Kidney (tissue), 14 donors: ENCODE results near the gene SGCD. TPM values are rescaled to one million over a fixed set of nuclear protein-coding genes. Genes with fewer than 3 reads are reported as not detected.

Source experiments
- DNase-seq, 5 donors: peaks; one replicate each; pipeline ENCODE4 v3.0.0-alpha.2; 2013 to 2020
- FAIRE-seq: peaks from 2 replicates; lab custom pipeline; 2012; peaks lifted over from hg19 to GRCh38; lab: Jason Lieb, UNC
- H3K27ac ChIP-seq, 2 donors: one replicate each; pipeline ENCODE4 v1.7.0; 2013; ENCODE audit warnings: low read depth in 2 of 2, low read length in 2 of 2, inconsistent platforms in 1 of 2
- H3K27me3 ChIP-seq: one replicate; pipeline ENCODE4 v1.7.1; 2013; ENCODE audit warnings: low read length, inconsistent platforms; ENCODE audit not compliant: control insufficient read depth, insufficient read depth
- H3K36me3 ChIP-seq, 3 donors: one replicate each; pipeline versions ENCODE4 v1.7.0 to v1.7.1; 2013; ENCODE audit warnings: low read length in 3 of 3, control low read depth in 1 of 3, inconsistent platforms in 1 of 3; ENCODE audit not compliant: insufficient read depth in 3 of 3, control insufficient read depth in 2 of 3
- H3K4me1 ChIP-seq, 3 donors: one replicate each; pipeline versions ENCODE4 v1.7.0 to v1.7.1; 2013; ENCODE audit warnings: low read length in 3 of 3, inconsistent platforms in 1 of 3, low read depth in 1 of 3; ENCODE audit not compliant: control insufficient read depth in 2 of 3, insufficient read depth in 2 of 3
- H3K4me3 ChIP-seq, 3 donors: one replicate each; pipeline versions ENCODE4 v1.7.0 to v1.8.1; 2013; ENCODE audit warnings: low read length in 3 of 3, control low read depth in 1 of 3, inconsistent platforms in 1 of 3
- H3K9ac ChIP-seq, 3 donors: one replicate each; pipeline versions ENCODE4 v1.7.0 to v1.7.1; 2013; ENCODE audit warnings: low read length in 3 of 3, control low read depth in 1 of 3, inconsistent platforms in 1 of 3
- H3K9me3 ChIP-seq, 3 donors: one replicate each; pipeline versions ENCODE4 v1.7.0 to v1.7.1; 2013; ENCODE audit warnings: low read length in 3 of 3, control low read depth in 1 of 3, inconsistent platforms in 1 of 3; ENCODE audit not compliant: control insufficient read depth in 2 of 3, insufficient read depth in 1 of 3
- CTCF ChIP-seq: IDR thresholded peaks from 3 replicates; pipeline ENCODE4 v1.5.1; 2012; ENCODE audit warnings: mild to moderate bottlenecking, moderate library complexity, borderline replicate concordance; ENCODE audit not compliant: insufficient read depth; ENCODE audit errors: extremely low read depth
- intact Hi-C: fragments of 100-400 bp; cut with DNase I; formaldehyde crosslinking; loops from one replicate; pipeline ENCODE4 v1.11.1; 2022
- polyA plus RNA-seq: library from polyadenylated mRNA; stranded (reverse); fragments of 350-450 nt; fragmentation: Illumina TruSeq; extraction: RNeasy Lipid Tissue Mini Kit (QIAGEN cat#74804); gene quantifications from one replicate; pipeline ENCODE4 v1.2.3, GENCODE V29; 2014; ENCODE audit warnings: low read depth, low replicate concordance; ENCODE audit not compliant: insufficient read depth
- total RNA-seq: library from RNA; stranded (reverse); fragmentation: NEBNext Ultra II Directional; extraction: Animal tissue kit (Norgen Biotek cat#: 25700); gene quantifications from one replicate; pipeline ENCODE4 v1.2.1, GENCODE V29; 2021
- donor health status: control.
- donor health status: control.
- donor health status: control.
- donor health status: control.
- donor health status: control.
- donor health status: DM: yes; HTN: yes; CAD: no.
- donor health status: Normal renal cell carcinoma (clear cell type).

SGCD gene
- total and polyA plus RNA-seq, 2 donors from 2014 or later: 0.99 to 2.7 TPM

- H3K4me3 ChIP-seq: no peak overlapping the region
- no peak overlapping the region for H3K27ac ChIP-seq
- DNase-seq (no peak), FAIRE-seq (no peak)
- no peak for TF ChIP-seq CTCF
- H3K27me3 ChIP-seq: no peaks in the 10 kb centered on the region
- H3K4me1 ChIP-seq: peaks cover 0 to 2% (median 0%) of the 10 kb centered on the region in 3 donors
- no peaks in the 10 kb centered on the region for H3K36me3 ChIP-seq
- H3K9me3 ChIP-seq: no peaks in the 10 kb centered on the region
- no peak overlapping the region for H3K9ac ChIP-seq
- intact Hi-C loops: no loop called here
Observed at GRCh38 chr5:156715287-156715686, 388.3 kb downstream of the SGCD start.

GRCh38 chr5:156716591-156717380 lies 389.8 kb downstream of the SGCD start:
- intact Hi-C loops: no loop called here
- no peak overlapping the region for H3K27ac ChIP-seq

GRCh38 chr5:156718985-156719384 lies 392.0 kb downstream of the SGCD start:
- Histone ChIP-seq H3K27ac (no peak overlapping the region), H3K36me3 (no peaks in the 10 kb centered on the region), H3K4me3 (no peak overlapping the region), H3K27me3 (no peaks in the 10 kb centered on the region), H3K9me3 (no peaks in the 10 kb centered on the region), H3K4me1 (peaks cover 0 to 2% (median 0%) of the 10 kb centered on the region in 3 donors), H3K9ac (no peak overlapping the region)
- intact Hi-C loops: no loop called here
- DNase-seq (no peak), FAIRE-seq (no peak)
- TF ChIP-seq CTCF: no peak

More at GRCh38 chr5:156716591-156717380, 389.8 kb downstream of the SGCD start:
- Histone ChIP-seq H3K4me3 (no peak overlapping the region), H3K4me1 (peaks cover 0 to 2% (median 0%) of the 10 kb centered on the region in 3 donors), H3K9ac (no peak overlapping the region), H3K36me3 (no peaks in the 10 kb centered on the region), H3K9me3 (no peaks in the 10 kb centered on the region), H3K27me3 (no peaks in the 10 kb centered on the region)
- no peak for TF ChIP-seq CTCF
- no peak for DNase-seq
- no peak for FAIRE-seq
